HepG2 (cell line): ENCODE data around the gene NCOA5. TPM values are rescaled to one million over a fixed set of nuclear protein-coding genes. Genes with fewer than 3 reads are reported as not detected.

Experiments used
- CEBPB ChIP-seq: IDR thresholded peaks from 2 replicates; pipeline ENCODE4 v1.6.1; 2011; ENCODE audit warnings: low read depth, low read length, improper control_type of control experiment, borderline replicate concordance
- GABPA ChIP-seq, 2 experiments: IDR thresholded peaks; 2 replicates each; pipeline ENCODE4 v1.6.1; 2011 to 2016; ENCODE audit warnings: low read depth in 2 of 2, low read length in 1 of 2, missing biosample characterization in 1 of 2, missing genetic modification characterization in 1 of 2
- KDM2A ChIP-seq: sonication (generic); formaldehyde crosslinking; IDR thresholded peaks from 2 replicates; pipeline ENCODE4 v1.4.0; 2020; ENCODE audit warnings: low read depth, missing genetic modification reagents, borderline replicate concordance
- MED13 ChIP-seq: sonication (generic); formaldehyde crosslinking; IDR thresholded peaks from 2 replicates; pipeline ENCODE4 v1.5.0; 2020; ENCODE audit warnings: missing genetic modification reagents
- REST ChIP-seq, 2 experiments: IDR thresholded peaks; 2 replicates each; pipeline ENCODE4 v1.6.1; 2011 to 2012; ENCODE audit warnings: low read length in 2 of 2, borderline replicate concordance in 1 of 2, low read depth in 1 of 2, mild to moderate bottlenecking in 1 of 2, moderate library complexity in 1 of 2
- TOE1 ChIP-seq: sonication (generic); formaldehyde crosslinking; IDR thresholded peaks from 2 replicates; pipeline ENCODE4 v1.4.0; 2020; ENCODE audit warnings: mild to moderate bottlenecking, missing genetic modification reagents
- ZBED4 ChIP-seq: sonication (generic); formaldehyde crosslinking; IDR thresholded peaks from 2 replicates; pipeline ENCODE4 v1.4.0; 2020; ENCODE audit warnings: missing genetic modification reagents, borderline replicate concordance
- ZBTB2 ChIP-seq: sonication (generic); formaldehyde crosslinking; IDR thresholded peaks from 2 replicates; pipeline ENCODE4 v1.8.0; 2022; ENCODE audit warnings: low read depth, missing genetic modification reagents
- ZKSCAN8 ChIP-seq: IDR thresholded peaks from 2 replicates; pipeline ENCODE4 v1.6.1; 2016; ENCODE audit warnings: borderline replicate concordance, missing genetic modification reagents, missing compliant biosample characterization
- ZNF263 ChIP-seq: sonication (generic); formaldehyde crosslinking; IDR thresholded peaks from 2 replicates; pipeline ENCODE4 v1.4.0; 2020; ENCODE audit warnings: missing genetic modification reagents
- ZNF33B ChIP-seq: sonication (generic); formaldehyde crosslinking; IDR thresholded peaks from 2 replicates; pipeline ENCODE4 v1.5.1; 2020; ENCODE audit warnings: mild to moderate bottlenecking, missing genetic modification reagents
- ZNF343 ChIP-seq: sonication (generic); formaldehyde crosslinking; IDR thresholded peaks from 2 replicates; pipeline ENCODE4 v1.4.0; 2020; ENCODE audit warnings: mild to moderate bottlenecking, missing genetic modification reagents
- ZNF512 ChIP-seq: sonication (generic); formaldehyde crosslinking; IDR thresholded peaks from 2 replicates; pipeline ENCODE4 v1.4.0; 2020; ENCODE audit warnings: mild to moderate bottlenecking, missing genetic modification reagents
- ZNF576 ChIP-seq: sonication (generic); formaldehyde crosslinking; IDR thresholded peaks from 2 replicates; pipeline ENCODE4 v1.4.0; 2020; ENCODE audit warnings: mild to moderate bottlenecking, missing genetic modification reagents
- ZNF720 ChIP-seq: sonication (generic); formaldehyde crosslinking; IDR thresholded peaks from 2 replicates; pipeline ENCODE4 v1.4.0; 2020; ENCODE audit warnings: missing genetic modification reagents
- ZNF766 ChIP-seq: sonication (generic); formaldehyde crosslinking; IDR thresholded peaks from 2 replicates; pipeline ENCODE4 v1.5.0; 2020; ENCODE audit warnings: missing genetic modification reagents, borderline replicate concordance
- ZNF784 ChIP-seq: sonication (generic); formaldehyde crosslinking; IDR thresholded peaks from 2 replicates; pipeline ENCODE4 v1.5.1; 2020; ENCODE audit warnings: missing genetic modification reagents, mild to moderate bottlenecking, borderline replicate concordance
- polyA plus RNA-seq, 8 experiments: library from polyadenylated mRNA; depleted of rRNA in 3 of 8; stranded (reverse) in 7 of 8; unstranded in 1 of 8; fragments of >200 nt; fragmentation: Illumina TruSeq in 4 of 8; extraction: Trizol in 4 of 8; gene quantifications; 2 replicates each; pipeline versions ENCODE4 v1.2.1 to v1.2.3, GENCODE V29; 2011 to 2016; ENCODE audit warnings: low read depth in 4 of 8, missing spikeins in 1 of 8, mixed read lengths in 1 of 8; ENCODE audit not compliant: insufficient read depth in 1 of 8
- total RNA-seq, 5 experiments: library from RNA; depleted of rRNA; stranded (reverse); fragments of >200 nt; fragmentation: Illumina TruSeq; extraction: Trizol; gene quantifications; 2 replicates each; pipeline ENCODE4 v1.2.3, GENCODE V29; 2016; ENCODE audit warnings: low read depth in 1 of 5

Gene NCOA5
- total and polyA plus RNA-seq, 2 of the 13 experiments (the other 11 are each of a cell fraction or from before 2014, with no cell fraction given): 16.5 to 28.4 TPM

- TF ChIP-seq ZBTB2 (CRISPR knock-in tag) (no peak), ZNF343 (no peak), ZNF33B (CRISPR knock-in tag) (no peak), KDM2A (CRISPR knock-in tag) (no peak), ZBED4 (no peak; the same call in 1 of the 2 replicates), ZNF263 (CRISPR knock-in tag) (no peak), GABPA (IDR thresholded peaks at IDR 0.05; ENCODE audit: low read depth, low read length) (no peak), GABPA (CRISPR knock-in tag; IDR thresholded peaks at IDR 0.05; ENCODE audit: low read depth) (no peak), ZNF720 (CRISPR knock-in tag) (no peak), MED13 (CRISPR knock-in tag) (no peak), TOE1 (CRISPR knock-in tag) (no peak), CEBPB (no peak), ZNF512 (no peak), ZNF766 (0 out of 2 replicates have a peak, but pooled peaks have one; percentile 79), REST (IDR thresholded peaks at IDR 0.05; ENCODE audit: borderline replicate concordance in 1 of 2, low read depth in 1 of 2, low read length in 2 of 2) (peak; percentile 76 to 98), ZKSCAN8 (CRISPR knock-in tag) (no peak), ZNF784 (CRISPR knock-in tag) (no peak), ZNF576 (CRISPR knock-in tag) (no peak)
Observed at GRCh38 chr20:46027245-46027853, 62.4 kb downstream of the NCOA5 start (continued).
